Memory B cell (primary cell): ENCODE data around the gene OSGEP.
A peak's percentile ranks its signal among the peaks of the same experiment; 100 is the strongest.

Experiments used
- ATAC-seq: fragments of 150-1000 bp; cut with Tn5 transposase; 2 replicates; pipeline ENCODE4 v1.10.0; 2021; ENCODE audit warnings: low read depth, mild to moderate bottlenecking, moderate library complexity
- DNase-seq, 2 donors: peaks; one replicate each; pipeline ENCODE4 v3.0.0; 2022; ENCODE audit warnings: low spot score in 2 of 2
- H3K27ac Mint-ChIP-seq: one replicate; pipeline ENCODE4 v1.8.0; 2022; ENCODE audit warnings: mild to moderate bottlenecking, moderate library complexity, mixed read lengths
- H3K27me3 Mint-ChIP-seq: one replicate; pipeline ENCODE4 v1.8.0; 2022; ENCODE audit warnings: mixed read lengths
- H3K36me3 Mint-ChIP-seq: one replicate; pipeline ENCODE4 v1.8.0; 2022; ENCODE audit warnings: mild to moderate bottlenecking, mixed read lengths
- H3K4me1 Mint-ChIP-seq: one replicate; pipeline ENCODE4 v1.8.0; 2022; ENCODE audit warnings: mixed read lengths
- H3K4me3 Mint-ChIP-seq: one replicate; pipeline ENCODE4 v1.8.0; 2022; ENCODE audit warnings: mild to moderate bottlenecking, moderate library complexity, mixed read lengths
- H3K9me3 Mint-ChIP-seq: one replicate; pipeline ENCODE4 v1.8.0; 2022; ENCODE audit warnings: mixed read lengths

The OSGEP gene

DNA sequence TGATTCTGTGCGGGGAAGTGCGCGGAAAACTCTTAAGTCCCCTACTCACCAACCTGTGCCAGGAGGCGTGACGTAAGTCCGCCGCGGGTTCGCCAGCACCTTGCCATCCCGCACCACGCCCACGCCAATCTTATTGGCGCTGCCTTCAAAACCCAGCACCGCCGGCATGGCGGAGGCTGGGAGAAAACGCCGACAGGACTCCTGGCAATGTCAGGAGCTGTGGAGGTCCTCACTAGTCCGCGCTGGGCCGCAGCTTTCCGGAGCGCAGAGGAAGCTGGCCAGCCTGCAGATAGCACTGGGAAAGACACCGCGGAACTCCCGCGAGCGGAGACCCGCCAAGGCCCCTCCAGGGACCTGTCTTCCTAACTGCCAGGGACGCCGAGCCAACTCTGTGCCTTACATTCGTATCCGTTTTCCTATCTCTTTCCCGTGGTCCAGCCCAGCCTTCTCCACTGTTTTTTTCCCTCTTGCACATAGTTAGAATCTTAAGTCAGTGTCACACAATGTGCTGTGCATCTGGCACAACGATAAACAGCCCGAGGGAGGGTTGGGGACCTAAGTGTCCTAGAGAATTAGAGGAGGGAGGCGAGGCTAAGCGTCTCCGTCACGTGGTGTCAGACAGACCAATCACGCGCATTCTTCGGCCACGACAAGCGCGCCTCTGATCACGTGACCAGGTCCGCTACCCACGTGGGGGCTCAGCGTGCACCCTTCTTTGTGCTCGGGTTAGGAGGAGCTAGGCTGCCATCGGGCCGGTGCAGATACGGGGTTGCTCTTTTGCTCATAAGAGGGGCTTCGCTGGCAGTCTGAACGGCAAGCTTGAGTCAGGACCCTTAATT, at the start of gene OSGEP, which contains the start of gene APEX1:
Gene OSGEP, minus strand, starts transcription at position 297 of the 839 bp plus-strand sequence. Its CDS starts 129 bp downstream, at position 168.
Gene APEX1, plus strand, starts transcription at position 711 of the 839 bp plus-strand sequence. CDS start 420 bp downstream, outside the sequence.
- DNase-seq (peak; percentile 95), ATAC-seq (peak; percentile 84)
- Mint-ChIP-seq H3K4me1 (peaks cover 5% of the 10 kb centered on the region), H3K27ac (no peak within 1 kb of the TSS), H3K9me3 (no peaks in the 10 kb centered on the region), H3K27me3 (no peaks in the 10 kb centered on the region), H3K4me3 (no peak within 1 kb of the TSS), H3K36me3 (peaks cover 20% of the 10 kb centered on the region)

DNA sequence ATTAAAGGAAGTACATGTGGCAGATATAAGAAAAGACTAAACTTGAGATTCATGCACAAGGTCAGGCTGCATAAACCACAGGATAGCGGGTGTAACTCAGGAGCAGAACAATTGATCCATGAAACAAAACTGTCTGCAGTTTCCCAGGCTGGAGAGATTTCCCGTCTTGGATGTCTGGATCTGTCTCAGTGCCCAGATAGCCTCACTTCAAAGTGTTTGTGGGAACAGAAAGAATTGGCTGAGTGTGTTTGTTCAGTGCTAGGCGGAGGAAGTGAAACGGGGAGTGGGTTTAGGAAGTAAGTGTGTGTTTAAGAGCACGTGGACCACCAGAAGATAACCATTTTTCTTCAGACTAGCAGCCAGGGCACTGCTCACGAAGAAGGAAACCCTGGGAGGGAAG, 49.3 kb upstream of the OSGEP start:
- Mint-ChIP-seq H3K36me3 (no peaks in the 10 kb centered on the region), H3K9me3 (no peaks in the 10 kb centered on the region), H3K4me3 (peak overlapping the region; percentile 2), H3K4me1 (peaks cover 8% of the 10 kb centered on the region), H3K27ac (no peak overlapping the region), H3K27me3 (peaks cover 1% of the 10 kb centered on the region)
- no peak for DNase-seq
- peak; percentile 50 for ATAC-seq

DNA sequence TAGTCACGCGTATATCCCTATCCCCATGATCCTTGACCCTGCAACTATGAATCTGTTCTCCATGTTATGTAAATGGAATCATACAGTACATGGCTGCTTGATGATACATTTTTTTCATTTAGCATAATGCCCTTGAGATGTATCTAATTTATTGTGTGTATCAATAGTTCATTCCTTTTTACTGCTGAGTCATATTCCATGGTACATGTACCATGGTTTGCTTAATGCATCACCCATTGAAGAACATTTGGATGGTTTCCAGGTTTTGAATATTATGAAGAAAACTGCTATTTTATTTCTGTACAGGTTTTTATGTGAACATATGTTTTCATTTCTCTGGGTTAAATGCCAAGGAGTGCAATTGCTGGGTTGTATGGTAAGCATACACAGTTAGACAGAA, 46.7 kb upstream of the OSGEP start:
- H3K27ac Mint-ChIP-seq = no peak overlapping the region
- H3K4me3 Mint-ChIP-seq = no peak overlapping the region
- H3K27me3 Mint-ChIP-seq = no peaks in the 10 kb centered on the region
- no peaks in the 10 kb centered on the region for H3K36me3 Mint-ChIP-seq
- H3K4me1 Mint-ChIP-seq = peaks cover 8% of the 10 kb centered on the region
- ATAC-seq (no peak), DNase-seq (no peak)
- no peaks in the 10 kb centered on the region for H3K9me3 Mint-ChIP-seq

DNA sequence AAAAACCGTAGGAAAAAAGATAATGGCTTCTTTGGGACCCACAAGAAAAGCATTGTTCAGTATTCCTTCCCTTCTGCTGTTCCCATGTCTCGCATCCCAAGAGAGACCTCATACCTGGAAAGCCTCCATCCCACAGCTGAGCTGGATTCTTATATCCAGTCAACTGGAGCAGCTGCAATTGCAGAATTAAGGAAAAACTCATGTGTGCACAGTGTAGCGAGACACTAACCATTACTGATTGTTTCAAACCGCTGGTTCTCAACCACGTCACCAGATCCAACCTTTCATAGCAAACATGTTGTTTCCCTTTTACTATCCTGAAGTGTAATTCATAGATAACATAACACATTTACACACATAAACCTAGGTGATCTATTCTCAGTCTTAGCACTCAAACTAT, 45.3 kb upstream of the OSGEP start:
- H3K27me3 Mint-ChIP-seq = no peaks in the 10 kb centered on the region
- H3K4me1 Mint-ChIP-seq = peaks cover 19% of the 10 kb centered on the region
- no peak overlapping the region for H3K27ac Mint-ChIP-seq
- ATAC-seq = no peak
- peaks cover 1% of the 10 kb centered on the region for H3K9me3 Mint-ChIP-seq
- H3K4me3 Mint-ChIP-seq = no peak overlapping the region
- no peaks in the 10 kb centered on the region for H3K36me3 Mint-ChIP-seq
- DNase-seq = no peak

DNA sequence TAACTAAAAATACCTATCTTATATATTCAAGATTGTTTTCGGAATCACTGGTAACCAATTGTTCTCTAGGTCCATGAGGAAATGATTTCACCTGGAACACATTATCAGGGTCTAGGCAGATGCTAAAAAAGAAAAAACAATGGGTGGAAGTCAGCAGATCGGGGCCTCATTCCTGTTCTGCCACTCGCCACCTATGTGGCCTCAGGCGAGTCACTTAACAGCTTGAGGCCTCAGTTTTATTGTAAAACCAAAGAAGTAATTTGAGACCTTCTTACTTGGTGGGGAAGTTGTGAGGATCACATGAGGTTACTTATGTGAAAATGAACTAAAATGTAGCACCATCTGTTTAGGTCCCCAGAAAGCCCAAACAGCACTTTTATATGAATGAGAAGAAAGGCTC, 44.5 kb upstream of the OSGEP start:
- Mint-ChIP-seq H3K4me1 (peaks cover 19% of the 10 kb centered on the region), H3K9me3 (peaks cover 1% of the 10 kb centered on the region), H3K4me3 (no peak overlapping the region), H3K36me3 (no peaks in the 10 kb centered on the region), H3K27me3 (no peaks in the 10 kb centered on the region), H3K27ac (no peak overlapping the region)
- no peak for DNase-seq
- ATAC-seq = no peak

DNA sequence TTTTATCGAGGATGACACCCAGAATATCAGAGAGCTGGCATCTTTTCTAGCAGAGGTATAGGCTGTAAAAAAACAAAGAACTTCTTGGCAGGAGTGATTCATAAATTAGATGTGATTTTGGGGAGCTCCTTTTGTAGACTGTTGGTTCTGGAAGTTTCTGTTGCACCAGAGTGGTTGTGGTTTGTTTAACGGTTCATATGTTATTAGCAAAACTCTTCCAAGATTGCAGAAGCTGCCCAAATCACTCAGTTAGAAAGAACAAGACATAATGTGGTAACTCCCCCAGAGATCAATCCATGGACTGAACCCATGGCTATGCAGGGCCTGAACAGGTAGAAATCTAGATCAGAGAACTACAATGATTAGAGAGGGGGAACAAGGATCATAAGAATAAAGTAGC, 44.0 kb upstream of the OSGEP start:
- no peak overlapping the region for H3K4me3 Mint-ChIP-seq
- peaks cover 1% of the 10 kb centered on the region for H3K9me3 Mint-ChIP-seq
- no peaks in the 10 kb centered on the region for H3K27me3 Mint-ChIP-seq
- no peak overlapping the region for H3K27ac Mint-ChIP-seq
- ATAC-seq (no peak), DNase-seq (no peak)
- no peaks in the 10 kb centered on the region for H3K36me3 Mint-ChIP-seq
- H3K4me1 Mint-ChIP-seq = peaks cover 17% of the 10 kb centered on the region

DNA sequence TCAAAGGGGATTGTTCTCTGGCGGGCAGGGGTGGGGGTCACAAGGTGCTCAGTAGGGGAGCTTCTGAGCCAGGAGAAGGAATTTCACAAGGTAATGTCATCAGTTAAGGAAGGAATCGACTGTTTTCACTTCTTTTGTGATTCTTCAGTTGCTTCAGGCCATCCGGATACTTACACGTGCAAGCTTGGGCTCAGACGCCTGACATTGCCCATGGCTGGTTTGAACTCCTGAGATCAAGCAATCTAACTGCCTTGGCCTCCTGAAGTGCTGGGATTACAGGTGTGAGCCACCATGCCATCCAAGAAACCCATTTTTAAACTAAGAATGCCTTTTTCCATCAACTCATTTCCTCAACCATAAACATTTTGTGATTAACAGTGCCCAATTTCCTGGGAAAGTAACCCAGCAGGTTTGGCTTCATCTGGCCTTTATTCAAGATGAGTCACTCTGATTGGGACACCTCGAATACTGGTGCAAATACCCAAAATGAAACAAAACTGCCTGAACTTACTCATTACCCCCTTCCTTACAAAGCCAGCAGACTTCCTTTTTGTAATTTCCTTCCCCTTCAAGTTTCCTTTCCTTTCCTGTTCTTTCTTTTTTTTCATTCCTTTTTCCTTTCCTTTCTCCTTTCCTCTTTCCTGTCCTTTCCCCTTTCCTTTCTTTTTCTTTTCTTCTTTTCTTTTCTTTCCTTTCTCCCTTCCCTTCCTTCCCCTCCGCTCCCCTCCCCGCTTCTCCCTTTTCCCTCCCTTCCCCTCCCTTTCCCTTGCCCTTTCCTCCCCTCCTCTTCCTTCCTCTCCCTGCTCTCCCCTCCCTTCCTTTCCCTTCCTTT, 40.5 kb upstream of the OSGEP start:
- no peak overlapping the region for H3K4me3 Mint-ChIP-seq
- DNase-seq = no peak
- peaks cover 1% of the 10 kb centered on the region for H3K9me3 Mint-ChIP-seq
- H3K27ac Mint-ChIP-seq = no peak overlapping the region
- peaks cover 30% of the 10 kb centered on the region for H3K4me1 Mint-ChIP-seq
- H3K36me3 Mint-ChIP-seq = no peaks in the 10 kb centered on the region
- H3K27me3 Mint-ChIP-seq = no peaks in the 10 kb centered on the region
- ATAC-seq = no peak

DNA sequence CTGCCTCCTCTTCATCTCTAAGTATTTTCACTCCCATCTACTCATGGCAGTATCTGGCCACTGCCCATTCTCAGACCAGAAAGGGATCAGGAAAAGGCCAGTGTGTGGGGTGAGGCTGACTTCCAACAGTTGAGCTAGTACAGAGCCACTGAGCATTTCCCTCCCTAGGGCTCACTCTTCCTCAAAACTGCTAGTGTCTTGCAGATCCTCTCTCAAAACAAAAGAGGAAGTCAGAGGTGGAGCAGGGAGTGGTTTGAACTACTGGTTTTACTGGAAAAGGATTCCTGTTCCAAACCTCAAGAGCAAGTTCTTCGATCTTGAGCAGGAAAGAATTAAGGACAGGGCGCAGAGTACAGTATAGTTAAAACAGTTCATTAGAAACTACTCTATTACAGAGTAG, 39.0 kb upstream of the OSGEP start:
- no peak for DNase-seq
- no peak overlapping the region for H3K4me3 Mint-ChIP-seq
- peaks cover 38% of the 10 kb centered on the region for H3K4me1 Mint-ChIP-seq

DNA sequence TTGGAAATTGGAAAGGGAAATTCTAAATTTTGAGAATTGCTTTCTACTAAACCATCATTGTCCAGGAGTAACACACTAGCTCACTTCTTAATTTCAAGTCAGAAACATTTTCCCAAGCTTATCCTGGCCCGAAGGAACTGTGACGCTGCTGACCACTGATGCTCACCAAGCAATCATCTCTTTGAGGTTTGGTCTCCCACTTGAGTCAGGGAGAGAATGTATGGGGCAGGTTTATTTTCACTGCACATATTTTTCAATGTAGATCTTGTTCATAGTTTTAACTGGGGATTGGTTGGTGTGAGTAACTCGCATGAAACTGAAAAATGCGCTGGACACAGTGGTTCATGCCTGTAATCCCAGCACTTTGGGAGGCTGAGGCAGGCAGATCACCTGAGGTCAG, 37.9 kb upstream of the OSGEP start:
- H3K9me3 Mint-ChIP-seq = peaks cover 1% of the 10 kb centered on the region
- H3K27ac Mint-ChIP-seq = no peak overlapping the region
- no peaks in the 10 kb centered on the region for H3K27me3 Mint-ChIP-seq
- no peaks in the 10 kb centered on the region for H3K36me3 Mint-ChIP-seq
- DNase-seq (no peak), ATAC-seq (no peak)
- H3K4me3 Mint-ChIP-seq = no peak overlapping the region
- H3K4me1 Mint-ChIP-seq = peaks cover 41% of the 10 kb centered on the region

More for the DNA sequence above, 39.0 kb upstream of the OSGEP start:
- H3K9me3 Mint-ChIP-seq = peaks cover 1% of the 10 kb centered on the region
- ATAC-seq = peak; percentile 23
- no peaks in the 10 kb centered on the region for H3K36me3 Mint-ChIP-seq
- H3K27me3 Mint-ChIP-seq = no peaks in the 10 kb centered on the region
- peak overlapping the region; percentile 62 for H3K27ac Mint-ChIP-seq

DNA sequence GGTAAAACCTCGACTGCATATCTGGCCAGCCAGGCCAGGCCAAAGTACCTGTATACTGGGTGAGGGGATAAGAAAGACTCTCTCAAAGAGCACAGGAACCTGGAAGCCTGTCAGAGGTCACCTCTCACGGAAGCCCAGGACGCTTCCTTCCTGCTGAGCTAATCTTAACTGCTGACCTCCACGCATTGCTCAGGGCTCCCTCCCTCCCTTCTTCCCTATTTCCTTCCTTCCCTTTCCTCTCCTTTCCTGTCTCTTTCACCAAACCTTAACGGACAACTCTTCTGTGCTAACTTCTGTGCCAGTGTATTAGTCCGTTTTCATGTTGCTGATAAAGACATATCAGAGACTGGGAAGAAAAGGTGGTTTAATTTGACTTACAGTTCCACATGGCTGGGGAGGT, 36.0 kb upstream of the OSGEP start:
- ATAC-seq = no peak
- DNase-seq = no peak
- peaks cover under 1% of the 10 kb centered on the region for H3K9me3 Mint-ChIP-seq
- H3K4me1 Mint-ChIP-seq = peaks cover 43% of the 10 kb centered on the region
- H3K27me3 Mint-ChIP-seq = no peaks in the 10 kb centered on the region
- peak overlapping the region; percentile 40 for H3K27ac Mint-ChIP-seq
- no peaks in the 10 kb centered on the region for H3K36me3 Mint-ChIP-seq
- H3K4me3 Mint-ChIP-seq = peak overlapping the region; percentile 59

DNA sequence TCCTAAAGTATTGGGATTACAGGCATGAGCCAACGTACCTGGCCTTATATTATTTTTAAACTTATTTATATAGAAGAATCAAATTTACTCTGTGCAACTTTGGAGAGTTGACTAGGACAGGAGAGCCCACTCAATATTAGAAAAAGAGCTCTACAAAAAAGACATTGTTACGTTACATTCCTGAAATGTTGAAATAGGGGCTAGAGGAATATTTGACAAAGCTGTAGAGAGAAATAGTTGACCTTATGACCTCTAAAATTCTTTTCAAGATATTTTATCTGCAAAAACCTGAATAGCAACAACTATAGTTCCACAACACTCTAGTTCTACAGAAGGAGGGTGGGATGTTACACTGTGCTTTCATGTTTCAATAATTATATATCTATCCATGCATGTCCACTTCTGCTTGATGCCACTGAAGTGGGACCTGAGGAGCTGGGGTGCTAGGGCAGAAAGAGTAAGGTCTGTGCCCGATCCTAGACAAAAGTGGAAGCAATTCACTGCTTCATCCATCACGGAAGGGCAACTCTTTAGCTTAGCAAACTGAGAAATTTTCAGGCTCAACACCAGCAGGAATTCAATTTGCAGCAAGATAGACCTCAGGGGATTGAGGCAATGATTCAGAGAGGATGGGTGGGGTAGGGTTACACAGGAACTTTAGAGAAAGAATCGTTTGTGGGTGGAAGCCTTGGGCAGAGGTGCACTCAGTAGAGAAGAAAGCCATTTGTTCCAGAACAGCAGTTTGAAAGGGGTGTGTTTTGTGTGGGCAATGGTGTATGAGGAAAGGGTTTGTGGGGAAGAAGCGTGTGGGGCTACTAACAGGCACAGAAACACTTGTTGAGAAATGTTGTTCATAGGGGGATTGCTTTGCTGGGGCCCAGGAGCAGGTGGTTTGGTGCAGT, 34.7 kb upstream of the OSGEP start:
- Mint-ChIP-seq H3K4me3 (peak overlapping the region; percentile 72), H3K4me1 (peaks cover 40% of the 10 kb centered on the region), H3K36me3 (no peaks in the 10 kb centered on the region), H3K27ac (peak overlapping the region; percentile 64), H3K9me3 (no peaks in the 10 kb centered on the region), H3K27me3 (no peaks in the 10 kb centered on the region)
- DNase-seq (no peak), ATAC-seq (peak; percentile 69)

DNA sequence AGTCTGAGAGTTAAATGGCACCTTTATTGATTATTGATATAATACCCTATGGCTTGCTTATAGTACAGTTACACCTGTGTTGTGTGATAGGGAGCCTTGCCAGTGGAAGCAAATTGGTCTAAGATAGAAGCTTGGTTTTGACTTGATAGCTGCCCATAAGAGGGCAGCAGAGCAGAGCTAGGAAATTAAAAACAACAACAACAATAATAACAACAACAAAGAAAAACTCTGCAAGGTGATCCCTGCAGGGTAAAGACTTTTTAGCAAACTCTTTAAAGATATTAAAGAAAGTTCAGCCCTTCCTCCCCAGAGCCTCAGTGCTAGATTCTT, 32.7 kb upstream of the OSGEP start:
- H3K27ac Mint-ChIP-seq = no peak overlapping the region
- H3K4me3 Mint-ChIP-seq = no peak overlapping the region

DNA sequence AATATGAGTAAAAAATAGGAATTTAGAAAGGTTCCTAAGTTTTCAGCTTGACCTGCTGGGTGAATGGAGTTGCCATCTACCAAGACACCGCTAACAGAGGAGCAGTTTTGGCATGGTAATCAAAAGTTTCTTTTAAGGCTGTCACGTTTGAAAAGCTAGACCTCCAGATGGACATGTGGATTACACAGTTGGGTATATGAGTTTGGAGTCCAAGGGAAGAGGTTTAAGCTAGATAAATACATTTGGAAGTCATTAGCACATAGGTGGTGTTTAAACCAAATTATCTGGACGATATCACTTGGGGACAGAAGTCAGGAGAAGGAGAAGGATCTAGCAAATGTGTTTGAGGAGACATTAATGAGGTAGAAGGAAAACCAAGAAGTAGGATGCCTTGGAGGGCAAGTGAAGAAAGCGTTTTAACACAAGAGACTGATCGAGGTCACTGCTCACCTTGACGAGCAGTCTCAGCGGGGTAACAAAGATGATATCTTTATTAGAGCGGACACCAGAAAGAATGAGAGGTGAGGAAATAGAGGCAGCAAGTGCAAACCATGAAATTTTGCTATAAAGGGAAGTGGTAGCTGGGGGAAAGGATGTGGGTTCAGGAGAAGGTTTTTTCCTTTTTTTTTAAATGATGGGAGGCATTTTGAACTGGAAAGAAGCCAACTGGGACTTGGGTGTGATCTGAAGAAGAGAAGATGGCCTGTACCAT, 32.2 kb upstream of the OSGEP start:
- Mint-ChIP-seq H3K4me1 (peaks cover 35% of the 10 kb centered on the region), H3K27me3 (no peaks in the 10 kb centered on the region), H3K36me3 (no peaks in the 10 kb centered on the region), H3K9me3 (no peaks in the 10 kb centered on the region), H3K27ac (no peak overlapping the region), H3K4me3 (no peak overlapping the region)
- no peak for DNase-seq
- ATAC-seq = no peak

More for the DNA sequence above, 32.7 kb upstream of the OSGEP start:
- no peak for DNase-seq
- H3K4me1 Mint-ChIP-seq = peaks cover 35% of the 10 kb centered on the region
- no peak for ATAC-seq
- no peaks in the 10 kb centered on the region for H3K9me3 Mint-ChIP-seq
- H3K36me3 Mint-ChIP-seq = no peaks in the 10 kb centered on the region
- H3K27me3 Mint-ChIP-seq = no peaks in the 10 kb centered on the region
